ENCODE measurements around the gene BIRC2. TPM values are rescaled to one million over a fixed set of nuclear protein-coding genes. Genes with fewer than 3 reads are reported as not detected.

BIRC2 gene
- total and polyA plus RNA-seq, 2 experiments from 2014 or later: 15.3 to 25.2 TPM

DNA sequence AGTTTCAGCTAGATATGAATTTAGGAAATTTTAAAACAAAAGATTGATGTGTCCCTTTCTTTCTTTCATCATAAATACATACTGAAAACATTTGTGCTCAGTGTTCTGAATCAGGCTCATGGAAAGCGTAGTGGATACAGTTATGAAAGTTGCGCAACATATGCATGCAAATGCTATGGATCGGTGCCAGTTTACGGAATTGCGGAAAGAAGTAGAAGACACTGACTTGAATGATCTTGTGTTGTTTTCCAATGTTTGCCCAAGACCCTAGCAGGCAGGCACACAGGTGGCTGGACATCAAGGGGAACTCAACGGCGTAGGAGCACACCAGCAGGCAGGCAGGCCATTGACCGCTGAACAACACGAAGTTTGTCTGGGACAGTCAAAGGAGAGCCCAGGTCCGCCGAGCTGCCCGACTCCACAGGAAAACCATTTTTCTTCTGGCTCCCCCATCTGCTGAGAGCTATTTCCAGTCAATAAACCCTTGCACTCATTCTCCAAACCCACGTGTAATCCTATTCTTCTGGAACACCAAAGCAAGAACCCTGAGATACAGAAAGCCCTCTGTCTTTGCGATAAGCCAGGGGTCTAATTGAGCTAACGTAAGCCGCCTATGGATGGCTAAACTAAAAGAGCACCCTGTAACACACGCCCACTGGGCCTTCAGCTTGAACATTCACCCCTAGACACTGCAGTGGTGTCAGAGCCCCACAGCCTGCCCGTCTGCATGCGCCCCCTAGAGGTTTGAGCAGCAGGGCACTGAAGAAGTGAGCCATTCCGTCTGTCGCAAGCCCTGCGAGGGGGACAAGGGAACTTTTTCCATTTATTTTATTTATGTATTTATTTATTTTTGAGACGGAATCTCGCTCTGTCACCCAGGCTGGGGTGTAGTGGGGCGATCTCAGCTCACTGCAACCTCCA lies 37.1 kb upstream of the BIRC2 start (continued):
- TF ChIP-seq, protein P1, sequence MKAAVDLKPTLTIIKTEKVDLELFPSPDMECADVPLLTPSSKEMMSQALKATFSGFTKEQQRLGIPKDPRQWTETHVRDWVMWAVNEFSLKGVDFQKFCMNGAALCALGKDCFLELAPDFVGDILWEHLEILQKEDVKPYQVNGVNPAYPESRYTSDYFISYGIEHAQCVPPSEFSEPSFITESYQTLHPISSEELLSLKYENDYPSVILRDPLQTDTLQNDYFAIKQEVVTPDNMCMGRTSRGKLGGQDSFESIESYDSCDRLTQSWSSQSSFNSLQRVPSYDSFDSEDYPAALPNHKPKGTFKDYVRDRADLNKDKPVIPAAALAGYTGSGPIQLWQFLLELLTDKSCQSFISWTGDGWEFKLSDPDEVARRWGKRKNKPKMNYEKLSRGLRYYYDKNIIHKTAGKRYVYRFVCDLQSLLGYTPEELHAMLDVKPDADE (IDR thresholded peaks at IDR 0.05): no peak
- TF ChIP-seq, protein P2, sequence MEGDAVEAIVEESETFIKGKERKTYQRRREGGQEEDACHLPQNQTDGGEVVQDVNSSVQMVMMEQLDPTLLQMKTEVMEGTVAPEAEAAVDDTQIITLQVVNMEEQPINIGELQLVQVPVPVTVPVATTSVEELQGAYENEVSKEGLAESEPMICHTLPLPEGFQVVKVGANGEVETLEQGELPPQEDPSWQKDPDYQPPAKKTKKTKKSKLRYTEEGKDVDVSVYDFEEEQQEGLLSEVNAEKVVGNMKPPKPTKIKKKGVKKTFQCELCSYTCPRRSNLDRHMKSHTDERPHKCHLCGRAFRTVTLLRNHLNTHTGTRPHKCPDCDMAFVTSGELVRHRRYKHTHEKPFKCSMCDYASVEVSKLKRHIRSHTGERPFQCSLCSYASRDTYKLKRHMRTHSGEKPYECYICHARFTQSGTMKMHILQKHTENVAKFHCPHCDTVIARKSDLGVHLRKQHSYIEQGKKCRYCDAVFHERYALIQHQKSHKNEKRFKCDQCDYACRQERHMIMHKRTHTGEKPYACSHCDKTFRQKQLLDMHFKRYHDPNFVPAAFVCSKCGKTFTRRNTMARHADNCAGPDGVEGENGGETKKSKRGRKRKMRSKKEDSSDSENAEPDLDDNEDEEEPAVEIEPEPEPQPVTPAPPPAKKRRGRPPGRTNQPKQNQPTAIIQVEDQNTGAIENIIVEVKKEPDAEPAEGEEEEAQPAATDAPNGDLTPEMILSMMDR (conservative IDR thresholded peaks at IDR 0.05; ENCODE audit: low read depth in 2 of 2): peak; percentile 90 to 92

DNA sequence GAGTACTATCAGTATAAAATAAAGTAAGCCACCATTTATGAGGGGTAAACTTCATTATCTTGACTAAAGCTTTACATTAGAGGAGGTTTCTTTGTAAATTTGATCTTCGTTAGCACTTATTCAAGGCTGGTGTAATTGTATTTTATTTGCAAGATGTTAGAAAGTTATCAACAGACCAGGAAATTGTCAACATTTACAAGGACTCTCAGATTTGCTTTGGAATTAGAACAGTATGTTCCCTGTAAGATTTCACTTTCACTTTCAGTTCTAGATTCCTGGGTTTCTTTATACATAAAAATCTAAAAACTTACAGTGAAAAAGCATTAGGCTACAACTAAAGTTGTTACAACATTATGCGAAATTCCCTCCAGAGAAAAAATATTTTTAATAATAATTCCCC lies 34.3 kb upstream of the BIRC2 start:
- Mint-ChIP-seq H3K36me3 (ENCODE audit: low read depth) (no peaks in the 10 kb centered on the region), H3K27ac (no peak overlapping the region), H3K4me3 (no peak overlapping the region), H3K27me3 (ENCODE audit: insufficient read depth, low read depth, poor library complexity) (peaks cover 9% of the 10 kb centered on the region), H3K4me1 (peaks cover 7% of the 10 kb centered on the region), H3K9me3 (no peaks in the 10 kb centered on the region)
- Histone ChIP-seq H3K79me2 (replicated peaks; ENCODE audit: insufficient read depth) (no peaks in the 10 kb centered on the region), H3K4me1 (ENCODE audit: insufficient read depth) (no peaks in the 10 kb centered on the region), H2AFZ (no peak overlapping the region), H3K4me2 (no peak overlapping the region), H3K27ac (ENCODE audit: low read depth) (no peak overlapping the region), H4K20me1 (replicated peaks; ENCODE audit: insufficient read depth) (no peaks in the 10 kb centered on the region), H3K9me2 (ENCODE audit: insufficient read depth) (no peaks in the 10 kb centered on the region), H3K4me3 (no peak overlapping the region), H3K36me3 (ENCODE audit: insufficient read depth) (no peaks in the 10 kb centered on the region), H3K27me3 (ENCODE audit: insufficient read depth) (no peaks in the 10 kb centered on the region), H3F3A (replicated peaks; ENCODE audit: low read depth) (no peaks in the 10 kb centered on the region)
- no peak for TF ChIP-seq EZH2 (IDR thresholded peaks at IDR 0.05; ENCODE audit: low read depth, unreplicated experiment)
- TF ChIP-seq STAT1 (IDR thresholded peaks at IDR 0.05; ENCODE audit: unreplicated experiment): no peak
- no peak for TF ChIP-seq ZNF331 (CRISPR knock-in tag; IDR thresholded peaks at IDR 0.05; ENCODE audit: low read depth)
- TF ChIP-seq, protein P3, sequence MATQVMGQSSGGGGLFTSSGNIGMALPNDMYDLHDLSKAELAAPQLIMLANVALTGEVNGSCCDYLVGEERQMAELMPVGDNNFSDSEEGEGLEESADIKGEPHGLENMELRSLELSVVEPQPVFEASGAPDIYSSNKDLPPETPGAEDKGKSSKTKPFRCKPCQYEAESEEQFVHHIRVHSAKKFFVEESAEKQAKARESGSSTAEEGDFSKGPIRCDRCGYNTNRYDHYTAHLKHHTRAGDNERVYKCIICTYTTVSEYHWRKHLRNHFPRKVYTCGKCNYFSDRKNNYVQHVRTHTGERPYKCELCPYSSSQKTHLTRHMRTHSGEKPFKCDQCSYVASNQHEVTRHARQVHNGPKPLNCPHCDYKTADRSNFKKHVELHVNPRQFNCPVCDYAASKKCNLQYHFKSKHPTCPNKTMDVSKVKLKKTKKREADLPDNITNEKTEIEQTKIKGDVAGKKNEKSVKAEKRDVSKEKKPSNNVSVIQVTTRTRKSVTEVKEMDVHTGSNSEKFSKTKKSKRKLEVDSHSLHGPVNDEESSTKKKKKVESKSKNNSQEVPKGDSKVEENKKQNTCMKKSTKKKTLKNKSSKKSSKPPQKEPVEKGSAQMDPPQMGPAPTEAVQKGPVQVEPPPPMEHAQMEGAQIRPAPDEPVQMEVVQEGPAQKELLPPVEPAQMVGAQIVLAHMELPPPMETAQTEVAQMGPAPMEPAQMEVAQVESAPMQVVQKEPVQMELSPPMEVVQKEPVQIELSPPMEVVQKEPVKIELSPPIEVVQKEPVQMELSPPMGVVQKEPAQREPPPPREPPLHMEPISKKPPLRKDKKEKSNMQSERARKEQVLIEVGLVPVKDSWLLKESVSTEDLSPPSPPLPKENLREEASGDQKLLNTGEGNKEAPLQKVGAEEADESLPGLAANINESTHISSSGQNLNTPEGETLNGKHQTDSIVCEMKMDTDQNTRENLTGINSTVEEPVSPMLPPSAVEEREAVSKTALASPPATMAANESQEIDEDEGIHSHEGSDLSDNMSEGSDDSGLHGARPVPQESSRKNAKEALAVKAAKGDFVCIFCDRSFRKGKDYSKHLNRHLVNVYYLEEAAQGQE (IDR thresholded peaks at IDR 0.05; ENCODE audit: unreplicated experiment): no peak
- no peak for TF ChIP-seq CREB1 (CRISPR knock-in tag; IDR thresholded peaks at IDR 0.05; ENCODE audit: low read depth)
- TF ChIP-seq, protein P2 (conservative IDR thresholded peaks at IDR 0.05; ENCODE audit: low read depth in 2 of 2): no peak
- TF ChIP-seq POLR2AphosphoS5 (IDR thresholded peaks at IDR 0.05; ENCODE audit: low read depth): no peak
- no peak for TF ChIP-seq JUNB (IDR thresholded peaks at IDR 0.05; ENCODE audit: unreplicated experiment)
- TF ChIP-seq, protein P1 (IDR thresholded peaks at IDR 0.05): no peak
- TF ChIP-seq NANOG (IDR thresholded peaks at IDR 0.05; ENCODE audit: borderline replicate concordance): no peak
- TF ChIP-seq EZH2phosphoT487 (IDR thresholded peaks at IDR 0.05; ENCODE audit: unreplicated experiment): no peak
- DNase-seq (ENCODE audit: low spot score) (no peak), ATAC-seq (no peak)

Measured in GM23338 (cell line).